Measurements from ENCODE around the gene SYT5. TPM values are rescaled to one million over a fixed set of nuclear protein-coding genes. Genes with fewer than 3 reads are reported as not detected.

The SYT5 gene
- total and polyA plus RNA-seq, 4 donors, result not detected

DNA sequence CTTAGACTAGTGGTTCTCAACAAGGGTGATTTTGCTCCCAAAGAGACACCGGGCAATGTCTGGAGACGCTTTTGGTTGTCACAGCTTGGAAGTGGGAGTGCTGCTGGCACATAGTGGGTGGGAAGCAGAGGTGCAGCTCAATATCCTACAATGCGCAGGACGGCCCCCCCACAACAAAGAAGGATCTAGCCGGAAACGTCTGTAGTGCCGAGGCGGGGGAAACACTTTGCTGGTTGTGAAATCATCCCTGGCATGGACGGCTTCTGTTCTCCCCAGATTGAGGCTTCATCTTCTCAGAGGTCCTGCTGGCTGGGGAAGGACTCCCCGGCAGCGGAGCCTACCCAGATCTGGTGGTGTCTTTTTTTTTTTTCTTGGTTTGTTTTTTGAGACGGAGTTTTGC lies 13.4 kb upstream of the SYT5 start:
- ATAC-seq (ENCODE audit: low FRiP score) (no peak), DNase-seq (no peak)
- intact Hi-C loops (cut with DNase I), result no loop called here
- Histone ChIP-seq H3K27ac (ENCODE audit: low read depth in 1 of 2, low read length in 2 of 2) (no peak overlapping the region), H3K36me3 (ENCODE audit: control insufficient read depth in 1 of 2, insufficient read depth in 2 of 2, low read length in 1 of 2) (no peaks in the 10 kb centered on the region), H3K9me3 (ENCODE audit: control insufficient read depth, low read length) (no peaks in the 10 kb centered on the region), H3K4me1 (ENCODE audit: control insufficient read depth in 1 of 2, insufficient read depth in 2 of 2, low read length in 2 of 2) (no peaks in the 10 kb centered on the region), H3K4me3 (ENCODE audit: low read length in 2 of 2) (no peak overlapping the region), H3K27me3 (ENCODE audit: control insufficient read depth in 1 of 2, insufficient read depth in 2 of 2, low read length in 1 of 2) (no peaks in the 10 kb centered on the region)
- 72 to 76% methylated on average over 12 of the region's 12 CpGs for WGBS, 2 donors

DNA sequence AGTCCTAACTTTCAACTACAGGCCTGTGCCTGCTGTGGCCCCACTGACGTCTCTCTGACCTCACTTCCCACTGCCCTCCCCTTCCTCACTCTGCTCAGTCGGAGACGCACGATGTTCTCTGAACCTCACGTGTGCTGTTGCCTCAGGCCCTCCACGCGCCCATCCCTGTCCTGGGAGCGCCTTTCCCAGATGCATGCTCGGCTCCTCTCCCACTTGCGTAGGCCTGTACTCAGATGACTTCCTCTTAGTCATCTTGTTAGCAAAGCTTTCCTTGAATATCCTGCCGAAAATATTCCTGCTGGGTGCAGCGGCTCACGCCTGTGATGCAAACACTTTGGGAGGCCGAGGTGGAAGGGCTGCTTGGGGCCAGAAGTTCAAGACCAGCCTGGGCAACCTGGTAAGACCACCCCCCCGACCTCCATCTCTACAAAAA lies 9.3 kb upstream of the SYT5 start:
- H3K36me3 ChIP-seq (ENCODE audit: control insufficient read depth in 1 of 2, insufficient read depth in 2 of 2, low read length in 1 of 2), result no peaks in the 10 kb centered on the region
- H3K9me3 ChIP-seq (ENCODE audit: control insufficient read depth, low read length), result peaks cover 2% of the 10 kb centered on the region
- no peak for ATAC-seq (ENCODE audit: low FRiP score)
- H3K27ac ChIP-seq (ENCODE audit: low read depth in 1 of 2, low read length in 2 of 2), result no peak overlapping the region
- H3K27me3 ChIP-seq (ENCODE audit: control insufficient read depth in 1 of 2, insufficient read depth in 2 of 2, low read length in 1 of 2), result no peaks in the 10 kb centered on the region
- no peak for DNase-seq
- H3K4me1 ChIP-seq (ENCODE audit: control insufficient read depth in 1 of 2, insufficient read depth in 2 of 2, low read length in 2 of 2), result no peaks in the 10 kb centered on the region
- intact Hi-C loops (cut with DNase I), result no loop called here
- H3K4me3 ChIP-seq (ENCODE audit: low read length in 2 of 2), result no peak overlapping the region
- 57 to 63% methylated on average over 15 of the region's 15 CpGs for whole genome bisulfite sequencing, 2 donors

DNA sequence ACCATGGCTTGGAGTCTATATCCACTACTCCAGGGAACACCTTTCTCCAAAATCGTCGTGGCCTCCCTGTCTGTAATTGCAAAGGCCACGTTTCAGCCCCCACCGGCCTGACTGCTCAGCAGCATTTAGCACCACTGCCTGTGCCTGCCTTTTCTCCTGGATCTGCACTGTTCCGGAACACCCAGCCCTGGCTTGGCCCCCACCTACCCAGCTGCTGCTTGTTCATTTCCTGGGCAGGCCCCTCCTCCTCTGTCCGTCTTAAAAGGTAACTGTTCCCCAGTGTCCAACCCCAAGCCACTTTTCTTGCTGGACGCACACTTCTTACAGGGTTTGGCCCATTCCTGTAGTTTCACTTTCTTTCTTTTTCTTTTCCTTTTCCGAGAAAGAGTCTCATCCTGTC lies 8.5 kb upstream of the SYT5 start:
- WGBS, 2 donors, result 62 to 67% methylated on average over 8 of the region's 8 CpGs
- Histone ChIP-seq H3K4me1 (ENCODE audit: control insufficient read depth in 1 of 2, insufficient read depth in 2 of 2, low read length in 2 of 2) (no peaks in the 10 kb centered on the region), H3K36me3 (ENCODE audit: control insufficient read depth in 1 of 2, insufficient read depth in 2 of 2, low read length in 1 of 2) (no peaks in the 10 kb centered on the region), H3K4me3 (ENCODE audit: low read length in 2 of 2) (no peak overlapping the region), H3K27me3 (ENCODE audit: control insufficient read depth in 1 of 2, insufficient read depth in 2 of 2, low read length in 1 of 2) (no peaks in the 10 kb centered on the region), H3K27ac (ENCODE audit: low read depth in 1 of 2, low read length in 2 of 2) (no peak overlapping the region), H3K9me3 (ENCODE audit: control insufficient read depth, low read length) (peaks cover 2% of the 10 kb centered on the region)
- intact Hi-C loops (cut with DNase I), result no loop called here
- DNase-seq, result no peak
- ATAC-seq (ENCODE audit: low FRiP score), result no peak

DNA sequence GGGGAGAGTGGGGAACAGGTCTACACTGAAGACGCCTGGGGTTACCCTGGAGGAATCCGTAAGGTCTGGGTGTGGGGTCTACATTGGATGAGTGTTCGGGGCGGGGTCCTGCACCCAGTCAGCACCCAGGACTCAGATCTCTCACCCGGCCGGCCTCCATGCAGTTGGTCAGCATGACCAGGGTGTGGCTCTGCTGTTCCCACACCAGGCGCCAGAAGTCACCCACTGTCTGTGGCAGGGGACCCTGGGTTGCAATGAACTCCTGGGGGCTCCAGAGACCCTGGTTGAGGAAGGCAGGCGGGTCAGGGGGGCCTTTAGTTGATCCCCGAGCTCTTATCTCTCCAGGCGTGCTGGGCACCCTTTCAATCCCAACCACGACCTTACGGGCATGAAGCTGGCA lies 6.0 kb upstream of the SYT5 start:
- no peaks in the 10 kb centered on the region for H3K4me1 ChIP-seq (ENCODE audit: control insufficient read depth in 1 of 2, insufficient read depth in 2 of 2, low read length in 2 of 2)
- H3K27ac ChIP-seq (ENCODE audit: low read depth in 1 of 2, low read length in 2 of 2), result no peak overlapping the region
- no peak overlapping the region for H3K4me3 ChIP-seq (ENCODE audit: low read length in 2 of 2)
- H3K36me3 ChIP-seq (ENCODE audit: control insufficient read depth in 1 of 2, insufficient read depth in 2 of 2, low read length in 1 of 2), result no peaks in the 10 kb centered on the region
- DNase-seq, result no peak
- intact Hi-C loops (cut with DNase I), result no loop called here
- ATAC-seq (ENCODE audit: low FRiP score), result no peak
- peaks cover 2% of the 10 kb centered on the region for H3K9me3 ChIP-seq (ENCODE audit: control insufficient read depth, low read length)
- 73 to 75% methylated on average over 12 of the region's 12 CpGs for whole genome bisulfite sequencing, 2 donors
- no peaks in the 10 kb centered on the region for H3K27me3 ChIP-seq (ENCODE audit: control insufficient read depth in 1 of 2, insufficient read depth in 2 of 2, low read length in 1 of 2)

DNA sequence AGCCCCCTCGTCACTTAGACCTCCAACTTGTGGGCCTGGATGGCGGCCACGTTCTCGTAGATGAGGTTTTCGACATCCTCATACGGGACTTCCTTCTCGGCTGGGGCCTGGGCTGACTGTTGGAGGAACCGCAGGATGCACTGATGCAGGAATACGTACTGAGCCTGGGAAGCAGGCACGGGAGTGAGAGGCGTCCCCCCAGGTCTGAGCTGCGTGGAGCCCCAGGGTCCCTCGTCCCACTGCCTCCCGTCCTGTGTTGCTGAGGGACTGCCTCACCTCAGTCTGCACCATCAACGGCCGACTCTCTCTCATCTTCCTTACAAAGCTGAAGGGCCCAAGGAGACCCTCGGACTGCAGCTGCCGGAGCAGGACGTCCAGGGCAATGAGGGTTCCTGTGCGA lies 1.7 kb upstream of the SYT5 start:
- no peak for ATAC-seq (ENCODE audit: low FRiP score)
- H3K9me3 ChIP-seq (ENCODE audit: control insufficient read depth, low read length), result peaks cover 2% of the 10 kb centered on the region
- WGBS, 2 donors, result 68 to 69% methylated on average over 20 of the region's 20 CpGs

DNA sequence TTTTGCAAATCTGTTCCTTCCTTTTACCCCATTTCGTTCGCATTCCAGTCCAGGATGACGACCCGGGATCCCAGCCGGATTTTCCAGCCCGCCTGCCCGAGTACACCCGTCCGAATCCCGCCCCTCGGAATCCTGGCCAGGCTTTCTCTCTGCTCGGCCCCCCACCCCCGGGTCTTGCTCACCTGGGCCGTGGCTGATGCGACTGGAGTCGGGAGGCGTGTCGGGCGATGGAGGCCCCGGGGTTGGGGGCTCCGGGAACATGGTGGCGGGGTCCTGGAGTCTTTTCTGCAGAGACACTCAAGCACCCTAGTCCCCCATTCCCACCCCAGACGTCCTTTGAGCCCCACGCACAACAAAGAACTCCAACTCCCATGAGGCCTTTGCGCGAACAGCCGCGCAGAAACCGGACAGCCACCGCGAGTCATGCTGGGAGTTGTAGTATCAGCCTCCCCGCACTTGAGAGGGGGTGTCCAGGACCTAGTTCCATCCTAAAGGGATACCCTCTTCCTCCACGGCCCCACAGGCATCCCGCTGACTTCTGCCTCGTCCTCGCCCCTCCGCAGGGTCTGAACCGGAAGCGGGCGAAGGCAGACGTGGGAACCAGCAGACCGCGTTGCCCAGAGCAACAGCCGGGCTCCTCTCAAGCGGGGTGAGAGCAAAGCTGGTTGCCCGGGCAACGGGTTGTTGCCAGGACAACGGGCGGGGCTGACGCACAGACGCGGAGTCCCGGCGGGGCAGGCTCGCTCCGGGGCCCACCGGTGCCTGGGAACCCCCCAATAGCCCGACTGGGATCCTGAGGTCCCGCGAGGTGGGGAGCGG lies 1.1 kb downstream of the SYT5 start:
- intact Hi-C loops (cut with DNase I), result no loop called here
- H3K36me3 ChIP-seq (ENCODE audit: control insufficient read depth in 1 of 2, insufficient read depth in 2 of 2, low read length in 1 of 2), result no peaks in the 10 kb centered on the region
- H3K27me3 ChIP-seq (ENCODE audit: control insufficient read depth in 1 of 2, insufficient read depth in 2 of 2, low read length in 1 of 2), result peaks cover 0 to 4% of the 10 kb centered on the region in 2 donors
- peak; percentile 67 for ATAC-seq (ENCODE audit: low FRiP score)
- H3K4me3 ChIP-seq (ENCODE audit: low read length in 2 of 2), result no peak overlapping the region
- H3K9me3 ChIP-seq (ENCODE audit: control insufficient read depth, low read length), result peaks cover 2% of the 10 kb centered on the region
- no peak overlapping the region for H3K27ac ChIP-seq (ENCODE audit: low read depth in 1 of 2, low read length in 2 of 2)
- DNase-seq, result peak; percentile 79 to 87
- H3K4me1 ChIP-seq (ENCODE audit: control insufficient read depth in 1 of 2, insufficient read depth in 2 of 2, low read length in 2 of 2), result no peaks in the 10 kb centered on the region
- whole genome bisulfite sequencing, 2 donors, result 4% methylated on average over 54 to 61 of the region's 61 CpGs

More for the DNA sequence above, 1.7 kb upstream of the SYT5 start:
- Histone ChIP-seq H3K27ac (ENCODE audit: low read depth in 1 of 2, low read length in 2 of 2) (no peak overlapping the region), H3K36me3 (ENCODE audit: control insufficient read depth in 1 of 2, insufficient read depth in 2 of 2, low read length in 1 of 2) (no peaks in the 10 kb centered on the region), H3K27me3 (ENCODE audit: control insufficient read depth in 1 of 2, insufficient read depth in 2 of 2, low read length in 1 of 2) (no peaks in the 10 kb centered on the region), H3K4me3 (ENCODE audit: low read length in 2 of 2) (no peak overlapping the region), H3K4me1 (ENCODE audit: control insufficient read depth in 1 of 2, insufficient read depth in 2 of 2, low read length in 2 of 2) (no peaks in the 10 kb centered on the region)
- intact Hi-C loops (cut with DNase I), result no loop called here
- DNase-seq, result no peak

DNA sequence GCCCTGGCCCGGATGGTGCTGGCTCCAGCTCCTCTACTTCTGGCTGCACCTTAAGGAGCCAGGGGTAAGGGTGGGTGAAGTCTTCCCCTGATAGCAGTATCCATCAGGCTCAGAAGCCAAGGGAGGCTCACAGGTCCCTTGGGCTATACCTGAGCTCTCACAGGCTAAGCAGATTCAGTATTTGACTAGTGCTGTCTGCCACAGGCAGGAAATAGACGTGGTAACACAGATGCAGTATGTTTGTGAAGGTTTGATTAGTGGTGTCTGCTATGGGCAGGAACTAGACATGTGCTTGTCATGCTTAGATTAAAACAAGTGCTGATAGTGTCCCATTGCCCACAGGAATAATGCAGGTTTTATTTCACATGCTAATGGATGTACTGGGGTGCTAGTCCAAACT lies 4.0 kb downstream of the SYT5 start:
- Histone ChIP-seq H3K4me3 (ENCODE audit: low read length in 2 of 2) (no peak overlapping the region), H3K27ac (ENCODE audit: low read depth in 1 of 2, low read length in 2 of 2) (no peak overlapping the region), H3K9me3 (ENCODE audit: control insufficient read depth, low read length) (peaks cover 2% of the 10 kb centered on the region), H3K36me3 (ENCODE audit: control insufficient read depth in 1 of 2, insufficient read depth in 2 of 2, low read length in 1 of 2) (no peaks in the 10 kb centered on the region), H3K4me1 (ENCODE audit: control insufficient read depth in 1 of 2, insufficient read depth in 2 of 2, low read length in 2 of 2) (no peaks in the 10 kb centered on the region), H3K27me3 (ENCODE audit: control insufficient read depth in 1 of 2, insufficient read depth in 2 of 2, low read length in 1 of 2) (peaks cover 0 to 4% of the 10 kb centered on the region in 2 donors)
- DNase-seq, result no peak
- intact Hi-C loops (cut with DNase I), result no loop called here
- ATAC-seq (ENCODE audit: low FRiP score), result no peak
- WGBS, 2 donors, result 38 to 40% methylated on average over 2 of the region's 2 CpGs

DNA sequence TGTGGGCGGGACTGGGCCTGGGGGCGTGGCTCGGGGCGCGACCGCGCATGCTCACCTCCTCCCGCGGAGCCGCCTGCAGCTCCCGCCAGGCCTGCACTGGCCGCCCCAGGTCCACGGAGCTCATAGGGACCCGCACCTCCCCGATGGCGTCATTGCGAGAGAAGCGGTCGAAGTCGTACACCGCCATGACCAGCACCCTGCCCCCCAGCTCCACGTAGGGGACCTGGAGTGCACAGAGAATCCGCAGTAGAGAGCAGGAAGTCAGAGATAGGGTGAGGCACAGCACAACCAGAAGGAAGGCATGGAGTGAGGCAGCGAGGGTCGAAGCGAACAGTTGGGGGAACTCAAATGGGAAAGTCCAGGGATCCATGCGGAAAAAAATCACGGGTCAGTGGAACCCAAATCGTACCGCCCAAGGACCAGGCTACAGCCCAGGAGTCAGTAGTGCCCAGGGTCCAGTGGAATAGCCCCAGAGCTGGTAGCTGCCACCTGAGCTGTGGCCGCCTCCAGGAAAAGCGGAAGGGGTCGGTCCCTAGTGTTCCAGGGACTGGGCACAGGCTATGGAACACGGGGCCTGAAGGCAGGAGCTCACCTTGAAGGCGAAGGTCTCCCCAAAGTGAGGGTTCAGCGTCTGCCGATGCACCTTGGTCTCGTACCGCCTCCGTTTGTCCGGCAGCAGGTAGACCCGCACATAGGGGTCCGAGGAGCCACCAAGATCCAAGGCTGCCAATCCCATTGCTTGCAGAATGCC lies 4.8 kb downstream of the SYT5 start:
- 47 to 66% methylated on average over 43 of the region's 43 CpGs for WGBS, 2 donors
- Histone ChIP-seq H3K27ac (ENCODE audit: low read depth in 1 of 2, low read length in 2 of 2) (no peak overlapping the region), H3K27me3 (ENCODE audit: control insufficient read depth in 1 of 2, insufficient read depth in 2 of 2, low read length in 1 of 2) (peaks cover 0 to 6% of the 10 kb centered on the region in 2 donors), H3K4me1 (ENCODE audit: control insufficient read depth in 1 of 2, insufficient read depth in 2 of 2, low read length in 2 of 2) (no peaks in the 10 kb centered on the region), H3K4me3 (ENCODE audit: low read length in 2 of 2) (no peak overlapping the region), H3K9me3 (ENCODE audit: control insufficient read depth, low read length) (peaks cover 2% of the 10 kb centered on the region), H3K36me3 (ENCODE audit: control insufficient read depth in 1 of 2, insufficient read depth in 2 of 2, low read length in 1 of 2) (no peaks in the 10 kb centered on the region)
- intact Hi-C loops (cut with DNase I), result no loop called here
- ATAC-seq (ENCODE audit: low FRiP score) (no peak), DNase-seq (no peak)
